ENCODE data around the gene PLCD3. TPM values are rescaled to one million over a fixed set of nuclear protein-coding genes. Genes with fewer than 3 reads are reported as not detected.

PLCD3 gene
- total and polyA plus RNA-seq, 2 of the 8 experiments (the other 6 are each of a cell fraction or from before 2014, with no cell fraction given), result 26.5 to 48.1 TPM

GRCh38 chr17:45096926-45097325 lies 35.4 kb downstream of the PLCD3 start (continued):
- TF ChIP-seq CTBP2 (IDR thresholded peaks at IDR 0.05; ENCODE audit: borderline replicate concordance, insufficient read depth, insufficient read length, low read length) (no peak), RXRA (IDR thresholded peaks at IDR 0.05; ENCODE audit: insufficient read depth, low read depth, low read length) (no peak), POLR2A (IDR thresholded peaks at IDR 0.05; ENCODE audit: control extremely low read depth in 1 of 2, low read depth in 2 of 2, low read length in 2 of 2) (no peak), KDM5A (IDR thresholded peaks at IDR 0.05; ENCODE audit: low read length) (no peak)
